Left lung (tissue), 10 donors: Measurements from ENCODE around the gene TACC2. TPM values are rescaled to one million over a fixed set of nuclear protein-coding genes. Genes with fewer than 3 reads are reported as not detected.

ENCODE experiments used
- ATAC-seq: fragments of 200-7000 bp; cut with Tn5 transposase; one replicate; pipeline ENCODE4 v1.9.1; 2020; ENCODE audit warnings: moderate library complexity
- DNase-seq, 4 donors: peaks; one replicate each; pipeline ENCODE4 v3.0.0-alpha.2; 2013 to 2020
- H3K27ac ChIP-seq, 2 donors: fragments of 200-600 bp; sonication (generic) in 1 of 2; one replicate each; pipeline versions ENCODE4 v1.5.0 to v1.8.0; 2020 to 2021
- H3K27me3 ChIP-seq, 2 donors: fragments of 200-600 bp; sonication (generic) in 1 of 2; one replicate each; pipeline versions ENCODE4 v1.5.0 to v1.8.0; 2020 to 2021
- H3K36me3 ChIP-seq, 2 donors: fragments of 200-600 bp; sonication (generic) in 1 of 2; one replicate each; pipeline versions ENCODE4 v1.5.0 to v1.8.0; 2020 to 2021
- H3K4me1 ChIP-seq, 2 donors: fragments of 200-600 bp; one replicate each; pipeline ENCODE4 v1.8.0; 2021
- H3K4me3 ChIP-seq, 2 donors: fragments of 200-600 bp; sonication (generic) in 1 of 2; one replicate each; pipeline versions ENCODE4 v1.5.0 to v1.8.0; 2020 to 2021; ENCODE audit warnings: mild to moderate bottlenecking in 1 of 2
- H3K9me3 ChIP-seq, 2 donors: fragments of 200-600 bp; sonication (generic) in 1 of 2; one replicate each; pipeline versions ENCODE4 v1.5.0 to v1.8.0; 2020 to 2021
- CTCF ChIP-seq, 2 donors: fragments of 200-600 bp; sonication (generic) in 1 of 2; IDR thresholded peaks; one replicate each; pipeline versions ENCODE4 v1.5.0 to v1.8.0; 2021; ENCODE audit warnings: antibody characterized with exemption in 2 of 2
- intact Hi-C, 2 donors: fragments of 100-400 bp; cut with DNase I; formaldehyde crosslinking; loops; one replicate each; pipeline versions ENCODE4 v1.11.2 to v1.14.2; 2022
- polyA plus RNA-seq, 6 donors: library from polyadenylated mRNA; unstranded; fragments of 120-200 nt; gene quantifications; one replicate each; pipeline ENCODE4 v1.2.1, GENCODE V29; 2013; ENCODE audit not compliant: insufficient read length in 6 of 6
- total RNA-seq, 2 donors: library from RNA; stranded (reverse); fragmentation: NEBNext Ultra II Directional; extraction: Animal tissue kit (Norgen Biotek cat#: 25700); gene quantifications; one replicate each; pipeline ENCODE4 v1.2.1, GENCODE V29; 2021
- donor health status: DM: no; HTN: yes; CAD: no.
- donor health status: DM: no; HTN: no; CAD: no.

The TACC2 gene
- total and polyA plus RNA-seq, 8 donors = 21.0 to 193 (median 23.9) TPM

DNA sequence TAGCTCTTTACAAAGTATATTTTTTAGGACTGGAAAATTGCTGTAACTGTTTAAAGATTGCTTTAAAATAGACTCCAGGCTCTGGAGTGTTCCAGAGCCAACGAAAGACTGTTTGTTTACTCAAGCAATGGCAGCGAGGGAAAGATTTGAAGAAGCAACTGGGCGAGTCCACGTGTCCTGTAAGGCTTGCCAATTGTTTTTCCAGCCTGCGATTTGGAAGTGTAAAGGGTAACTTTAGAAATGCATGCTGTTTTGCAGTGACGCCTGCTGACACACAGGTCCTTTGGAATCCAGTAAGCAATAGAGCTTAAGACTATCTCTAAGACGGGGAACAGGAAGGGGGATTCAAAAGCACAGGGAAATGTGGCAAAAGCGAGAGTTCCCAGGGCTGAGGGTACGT, 55.8 kb downstream of the TACC2 start:
- intact Hi-C loops = no loop called here
- no peak for TF ChIP-seq CTCF (IDR thresholded peaks at IDR 0.05)
- H3K36me3 ChIP-seq = no peaks in the 10 kb centered on the region
- H3K27ac ChIP-seq = no peak overlapping the region
- no peaks in the 10 kb centered on the region for H3K27me3 ChIP-seq
- peak; percentile 64 for ATAC-seq
- H3K4me3 ChIP-seq = no peak overlapping the region
- H3K9me3 ChIP-seq = no peaks in the 10 kb centered on the region
- DNase-seq = peak in 2 of 4 donors; percentile 69 to 85
- peaks cover 0 to 5% of the 10 kb centered on the region in 2 donors for H3K4me1 ChIP-seq

- Histone ChIP-seq H3K36me3 (no peaks in the 10 kb centered on the region), H3K4me3 (no peak overlapping the region), H3K27ac (no peak overlapping the region), H3K4me1 (peaks cover 0 to 5% of the 10 kb centered on the region in 2 donors), H3K27me3 (no peaks in the 10 kb centered on the region), H3K9me3 (no peaks in the 10 kb centered on the region)
- ATAC-seq (no peak), DNase-seq (no peak)
- intact Hi-C loops = no loop called here
- TF ChIP-seq CTCF (IDR thresholded peaks at IDR 0.05) = no peak
These were observed 56.2 kb downstream of the TACC2 start for GRCh38 chr10:122045212-122045611.

DNA sequence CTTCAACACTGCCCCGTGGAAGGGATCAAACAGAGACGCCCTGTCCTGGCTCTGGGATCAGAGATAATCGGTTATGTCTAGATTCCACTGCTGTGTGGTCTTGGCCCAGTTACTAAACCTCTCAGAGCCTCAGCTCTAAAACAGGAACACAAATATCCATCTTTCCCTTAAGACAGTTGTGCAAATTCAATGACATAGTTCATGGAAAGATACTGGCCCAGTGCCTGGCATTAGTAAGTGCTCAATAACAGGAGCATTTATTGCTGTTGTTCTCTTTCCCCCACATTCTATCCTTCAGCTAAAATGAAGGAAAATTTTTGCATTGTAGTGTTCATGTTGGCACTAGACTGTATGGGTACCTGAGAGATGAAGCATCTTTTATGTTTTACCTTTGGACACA, 58.6 kb downstream of the TACC2 start:
- Histone ChIP-seq H3K36me3 (no peaks in the 10 kb centered on the region), H3K4me3 (no peak overlapping the region), H3K27me3 (no peaks in the 10 kb centered on the region), H3K27ac (no peak overlapping the region), H3K9me3 (no peaks in the 10 kb centered on the region), H3K4me1 (peaks cover 5 to 10% of the 10 kb centered on the region in 2 donors)
- no peak for TF ChIP-seq CTCF (IDR thresholded peaks at IDR 0.05)
- ATAC-seq (no peak), DNase-seq (no peak)
- intact Hi-C loops = no loop called here

GRCh38 chr10:122049076-122049475, 60.1 kb downstream of the TACC2 start:
- no peak for ATAC-seq
- H3K27me3 ChIP-seq = no peaks in the 10 kb centered on the region
- no peaks in the 10 kb centered on the region for H3K36me3 ChIP-seq
- H3K4me1 ChIP-seq = peaks cover 4 to 10% of the 10 kb centered on the region in 2 donors
- no peak overlapping the region for H3K4me3 ChIP-seq
- no peak overlapping the region for H3K27ac ChIP-seq
- intact Hi-C loops = no loop called here
- DNase-seq = no peak
- no peak for TF ChIP-seq CTCF (IDR thresholded peaks at IDR 0.05)
- no peaks in the 10 kb centered on the region for H3K9me3 ChIP-seq

DNA sequence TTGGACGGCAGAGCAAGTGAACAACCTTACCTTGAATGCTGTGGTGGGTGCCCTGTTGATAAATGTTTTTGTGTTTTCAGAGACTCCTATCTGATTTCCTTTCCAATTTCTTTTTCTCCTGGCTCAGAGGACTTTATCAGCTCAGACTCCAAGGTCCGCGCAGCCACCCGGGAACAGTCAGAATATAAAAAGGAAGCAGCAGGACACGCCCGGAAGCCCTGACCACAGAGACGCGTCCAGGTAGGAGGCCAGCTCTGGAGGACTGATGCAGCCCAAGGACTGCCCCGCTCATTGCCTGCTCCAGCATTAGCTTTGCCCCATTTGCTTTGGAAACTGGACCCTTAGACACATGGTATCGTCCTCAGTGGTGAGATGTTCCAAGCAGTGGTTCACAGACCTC, 61.3 kb downstream of the TACC2 start:
- H3K4me3 ChIP-seq = no peak overlapping the region
- no peak overlapping the region for H3K27ac ChIP-seq
- no peaks in the 10 kb centered on the region for H3K36me3 ChIP-seq
- intact Hi-C loops = loop anchor here in 1 of 2 donors (10.0 kb wide), 1 partner anchor 64 kb away; no protein-coding TSS in a partner anchor
- no peak for TF ChIP-seq CTCF (IDR thresholded peaks at IDR 0.05)
- DNase-seq (no peak), ATAC-seq (no peak)
- no peaks in the 10 kb centered on the region for H3K27me3 ChIP-seq
- H3K9me3 ChIP-seq = no peaks in the 10 kb centered on the region
- peaks cover 0 to 10% of the 10 kb centered on the region in 2 donors for H3K4me1 ChIP-seq
